NB4 (cell line): ENCODE results near the gene EPB41L5.

Source experiments
- MYC ChIP-seq: IDR thresholded peaks from 2 replicates; pipeline ENCODE4 v1.6.1; 2011; ENCODE audit warnings: low read depth, low read length
- POLR2A ChIP-seq: IDR thresholded peaks from 2 replicates; pipeline ENCODE4 v1.6.1; 2011; ENCODE audit warnings: mild to moderate bottlenecking; ENCODE audit not compliant: insufficient read length; ENCODE audit errors: extremely low read depth
- TF ChIP-seq, protein P1 (sequence below): IDR thresholded peaks from one replicate; pipeline ENCODE4 v1.5.1; 2012; ENCODE audit warnings: low read depth, low read length

DNA sequence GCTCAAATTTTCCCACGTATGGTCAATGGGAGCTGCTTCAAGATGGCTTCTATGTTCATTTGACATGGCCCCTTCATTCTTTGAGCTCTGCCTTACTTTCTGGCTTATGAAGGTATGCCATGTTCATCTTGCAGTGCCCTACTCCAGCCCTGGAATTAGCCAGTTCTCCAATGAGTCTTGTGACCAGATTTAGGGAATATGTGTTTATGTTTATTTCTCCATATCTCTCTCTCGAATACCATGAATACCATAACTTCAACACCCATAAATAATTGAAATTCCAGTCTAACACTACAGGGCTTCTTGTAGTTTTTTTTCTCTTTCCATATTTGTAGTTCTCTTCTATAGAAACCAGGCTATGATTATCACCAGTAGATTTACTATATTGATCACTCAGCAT, 39.7 kb downstream of the EPB41L5 start:
- TF ChIP-seq, protein P1, sequence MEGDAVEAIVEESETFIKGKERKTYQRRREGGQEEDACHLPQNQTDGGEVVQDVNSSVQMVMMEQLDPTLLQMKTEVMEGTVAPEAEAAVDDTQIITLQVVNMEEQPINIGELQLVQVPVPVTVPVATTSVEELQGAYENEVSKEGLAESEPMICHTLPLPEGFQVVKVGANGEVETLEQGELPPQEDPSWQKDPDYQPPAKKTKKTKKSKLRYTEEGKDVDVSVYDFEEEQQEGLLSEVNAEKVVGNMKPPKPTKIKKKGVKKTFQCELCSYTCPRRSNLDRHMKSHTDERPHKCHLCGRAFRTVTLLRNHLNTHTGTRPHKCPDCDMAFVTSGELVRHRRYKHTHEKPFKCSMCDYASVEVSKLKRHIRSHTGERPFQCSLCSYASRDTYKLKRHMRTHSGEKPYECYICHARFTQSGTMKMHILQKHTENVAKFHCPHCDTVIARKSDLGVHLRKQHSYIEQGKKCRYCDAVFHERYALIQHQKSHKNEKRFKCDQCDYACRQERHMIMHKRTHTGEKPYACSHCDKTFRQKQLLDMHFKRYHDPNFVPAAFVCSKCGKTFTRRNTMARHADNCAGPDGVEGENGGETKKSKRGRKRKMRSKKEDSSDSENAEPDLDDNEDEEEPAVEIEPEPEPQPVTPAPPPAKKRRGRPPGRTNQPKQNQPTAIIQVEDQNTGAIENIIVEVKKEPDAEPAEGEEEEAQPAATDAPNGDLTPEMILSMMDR, result no peak
- TF ChIP-seq MYC, result no peak
- TF ChIP-seq POLR2A, result no peak
